ENCODE data around the gene TMEM135.

DNA sequence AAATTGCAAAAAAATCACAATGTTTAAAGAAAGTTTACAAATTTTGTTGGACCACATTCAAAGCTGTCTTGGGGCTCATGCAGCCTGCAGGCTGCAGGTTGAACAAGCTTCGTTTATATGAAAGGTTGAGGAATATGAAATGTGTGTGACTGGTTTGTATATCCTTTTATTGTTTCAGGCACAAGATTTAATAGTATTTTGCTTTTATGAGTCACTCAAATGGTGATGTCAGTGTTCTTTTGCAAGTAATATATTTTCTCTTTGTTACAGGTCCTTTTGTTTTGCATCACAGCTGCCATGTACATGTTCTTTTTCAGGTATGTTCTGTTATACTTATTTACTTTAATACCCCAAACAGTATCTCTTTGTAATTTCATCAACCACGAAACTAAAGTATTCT is 198.6 kb downstream of the TMEM135 start:
- TF ChIP-seq, protein P1, sequence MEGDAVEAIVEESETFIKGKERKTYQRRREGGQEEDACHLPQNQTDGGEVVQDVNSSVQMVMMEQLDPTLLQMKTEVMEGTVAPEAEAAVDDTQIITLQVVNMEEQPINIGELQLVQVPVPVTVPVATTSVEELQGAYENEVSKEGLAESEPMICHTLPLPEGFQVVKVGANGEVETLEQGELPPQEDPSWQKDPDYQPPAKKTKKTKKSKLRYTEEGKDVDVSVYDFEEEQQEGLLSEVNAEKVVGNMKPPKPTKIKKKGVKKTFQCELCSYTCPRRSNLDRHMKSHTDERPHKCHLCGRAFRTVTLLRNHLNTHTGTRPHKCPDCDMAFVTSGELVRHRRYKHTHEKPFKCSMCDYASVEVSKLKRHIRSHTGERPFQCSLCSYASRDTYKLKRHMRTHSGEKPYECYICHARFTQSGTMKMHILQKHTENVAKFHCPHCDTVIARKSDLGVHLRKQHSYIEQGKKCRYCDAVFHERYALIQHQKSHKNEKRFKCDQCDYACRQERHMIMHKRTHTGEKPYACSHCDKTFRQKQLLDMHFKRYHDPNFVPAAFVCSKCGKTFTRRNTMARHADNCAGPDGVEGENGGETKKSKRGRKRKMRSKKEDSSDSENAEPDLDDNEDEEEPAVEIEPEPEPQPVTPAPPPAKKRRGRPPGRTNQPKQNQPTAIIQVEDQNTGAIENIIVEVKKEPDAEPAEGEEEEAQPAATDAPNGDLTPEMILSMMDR (IDR thresholded peaks at IDR 0.05; ENCODE audit: low read depth, low read length, poor library complexity, severe bottlenecking): no peak
- TF ChIP-seq EZH2phosphoT487 (IDR thresholded peaks at IDR 0.05; ENCODE audit: borderline replicate concordance, low read length): no peak
